Measurements from ENCODE around the gene ENDOV. TPM values are rescaled to one million over a fixed set of nuclear protein-coding genes. Genes with fewer than 3 reads are reported as not detected.

ENDOV gene
- total RNA-seq, 4 donors from 2014 or later = 6.9 to 16.6 (median 8.1) TPM

GRCh38 chr17:80459234-80459633, 44.3 kb downstream of the ENDOV start:
- no peak for TF ChIP-seq CTCF (IDR thresholded peaks at IDR 0.05)
- DNase-seq (ENCODE audit: low spot score) (no peak), ATAC-seq (ENCODE audit: low FRiP score) (no peak)

DNA sequence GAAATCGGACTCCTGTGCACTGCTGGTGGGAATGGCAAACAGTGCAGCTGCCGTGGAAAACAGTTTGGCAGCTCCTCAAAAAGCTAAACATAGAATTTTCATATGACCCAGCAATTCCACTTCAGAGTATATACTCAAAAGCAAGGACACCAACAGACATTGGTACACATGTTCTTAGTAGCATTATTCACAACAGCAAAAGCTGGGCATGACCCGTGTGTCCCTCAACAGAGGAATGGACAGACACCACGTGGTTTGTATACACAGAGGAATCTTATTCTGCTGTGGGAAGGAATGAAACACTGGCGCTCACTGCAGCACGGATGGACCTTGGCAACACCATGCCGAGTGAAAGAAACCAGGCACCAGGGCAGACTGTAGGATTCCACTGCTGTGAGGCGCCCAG, 45.5 kb downstream of the ENDOV start:
- DNase-seq (ENCODE audit: low spot score) (no peak), ATAC-seq (ENCODE audit: low FRiP score) (no peak)
- no peak for TF ChIP-seq CTCF (IDR thresholded peaks at IDR 0.05)

DNA sequence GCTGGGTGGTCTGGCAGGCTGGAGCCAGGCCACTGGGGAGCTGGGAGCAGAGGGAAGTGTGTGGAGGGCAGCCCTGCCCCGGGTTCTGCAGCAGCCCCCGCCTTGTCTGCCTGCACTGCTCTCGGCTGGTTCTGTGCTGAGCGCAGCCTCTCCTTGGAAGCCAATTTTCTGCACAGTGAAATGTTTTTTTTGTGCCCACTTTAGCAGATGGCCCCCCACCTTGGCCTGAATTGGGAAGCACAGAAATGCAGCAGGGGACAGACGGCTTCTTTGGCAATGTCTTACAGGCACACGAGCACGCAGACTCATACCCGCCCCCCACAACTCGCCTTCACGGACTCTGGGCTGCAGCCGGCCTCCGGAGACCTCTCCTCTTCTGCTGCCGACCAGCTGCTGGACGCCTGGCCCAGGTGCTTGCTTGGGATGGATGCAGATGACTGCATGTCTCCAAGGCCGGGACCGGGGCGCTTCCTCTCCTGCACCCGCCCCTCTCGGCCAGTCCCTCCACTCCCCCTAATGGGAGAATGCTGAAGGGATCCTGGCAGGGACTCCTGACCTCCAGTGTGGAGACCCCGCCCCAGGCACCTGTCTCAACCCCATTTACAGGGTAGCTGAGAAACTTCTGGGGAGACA, 46.7 kb downstream of the ENDOV start:
- no peak for TF ChIP-seq CTCF (IDR thresholded peaks at IDR 0.05)
- DNase-seq (ENCODE audit: low spot score) (no peak), ATAC-seq (ENCODE audit: low FRiP score) (no peak)

DNA sequence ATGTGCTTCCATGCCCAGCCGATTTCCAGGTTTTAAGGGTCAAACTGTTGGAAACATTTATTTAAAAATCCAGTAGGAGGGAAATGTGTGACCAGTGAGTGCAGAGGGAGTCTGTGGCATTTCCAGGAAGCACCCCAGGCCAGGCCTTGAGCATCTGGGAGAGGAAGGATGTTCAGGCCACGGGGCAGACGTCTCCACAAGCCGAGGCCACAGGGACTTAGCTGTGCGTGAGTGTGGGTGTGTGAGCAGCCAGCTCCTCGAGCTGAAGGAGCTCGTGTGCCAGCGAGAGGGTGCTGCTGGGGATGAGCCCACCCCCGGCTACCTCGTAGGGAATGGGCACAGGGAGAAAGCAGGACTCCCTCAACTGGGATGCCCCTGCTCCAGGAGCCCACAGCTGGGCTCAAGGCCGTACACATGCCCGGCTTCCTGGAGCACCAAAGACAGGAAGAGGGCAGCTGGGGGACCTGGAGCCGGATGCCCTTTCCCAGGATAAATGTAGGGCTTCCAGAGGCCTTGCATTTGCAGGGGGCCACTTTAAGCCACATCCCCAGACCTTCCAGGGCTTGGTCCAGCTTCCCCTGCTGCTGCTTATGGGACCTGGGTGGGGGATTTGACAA, 48.9 kb downstream of the ENDOV start:
- ATAC-seq (ENCODE audit: low FRiP score) = no peak
- TF ChIP-seq CTCF (IDR thresholded peaks at IDR 0.05) = no peak
- no peak for DNase-seq (ENCODE audit: low spot score)

DNA sequence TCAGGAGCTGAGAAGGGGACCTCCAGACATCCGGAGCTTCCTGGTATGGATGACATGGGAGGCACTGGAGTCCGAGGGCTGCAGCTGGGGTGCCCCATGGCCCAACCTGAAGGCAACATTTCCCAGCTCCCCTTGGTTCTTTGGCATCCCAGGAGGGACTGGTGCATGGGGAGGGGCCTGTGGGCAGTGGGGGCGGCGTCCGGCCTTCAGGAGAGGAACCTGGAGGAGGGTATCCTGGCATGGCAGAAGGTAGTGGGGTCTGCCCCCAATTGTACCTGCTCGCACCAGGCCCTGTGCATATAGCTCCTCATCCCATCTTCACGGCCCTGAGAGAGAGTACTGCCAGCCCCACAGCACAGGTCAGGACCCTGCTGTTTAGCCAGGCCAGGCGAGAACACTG, 49.5 kb downstream of the ENDOV start:
- DNase-seq (ENCODE audit: low spot score) (no peak), ATAC-seq (ENCODE audit: low FRiP score) (no peak)
- no peak for TF ChIP-seq CTCF (IDR thresholded peaks at IDR 0.05)

GRCh38 chr17:80465327-80465974, 50.5 kb downstream of the ENDOV start:
- DNase-seq (ENCODE audit: low spot score) (no peak), ATAC-seq (ENCODE audit: low FRiP score) (no peak)
- no peak for TF ChIP-seq CTCF (IDR thresholded peaks at IDR 0.05)

All from omental fat pad (tissue), 4 donors.